CD4-positive, alpha-beta T cell (primary cell): ENCODE data around the gene IL15RA. TPM values are rescaled to one million over a fixed set of nuclear protein-coding genes. Genes with fewer than 3 reads are reported as not detected.

ENCODE experiments used
- ATAC-seq: fragments of 200-7000 bp; cut with Tn5 transposase; one replicate; pipeline ENCODE4 v1.10.0; 2022; ENCODE audit warnings: mild to moderate bottlenecking; ENCODE audit not compliant: poor library complexity
- CTCF ChIA-PET: fragments of 350-600 bp; sonication (Branson Sonifier 250); formaldehyde crosslinking; loops from one replicate; lab custom pipeline; 2021; ENCODE audit warnings: antibody characterized with exemption, inconsistent platforms; lab: Charles Lee
- POLR2A ChIA-PET: fragments of 350-600 bp; sonication (Branson Sonifier 250); formaldehyde crosslinking; loops from one replicate; lab custom pipeline; 2021; ENCODE audit warnings: antibody characterized with exemption, inconsistent platforms; lab: Charles Lee
- DNase-seq, 14 experiments: peaks; one replicate each; pipeline ENCODE4 v3.0.0-alpha.2; 2013 to 2020; ENCODE audit warnings: mixed read lengths in 2 of 14
- H3K27ac ChIP-seq, 2 donors: one replicate each; pipeline versions ENCODE4 v1.5.1 to v1.7.0; 2013; ENCODE audit warnings: low read length in 2 of 2, low read depth in 1 of 2, mild to moderate bottlenecking in 1 of 2
- H3K27me3 ChIP-seq, 2 experiments: 1 replicate in 1 of 2; 2 replicates in 1 of 2; pipeline versions ENCODE4 v1.6.1 to v1.7.0; 2013; ENCODE audit warnings: low read length in 2 of 2, control low read depth in 1 of 2, mild to moderate bottlenecking in 1 of 2, moderate library complexity in 1 of 2; ENCODE audit not compliant: insufficient read depth in 2 of 2, control insufficient read depth in 1 of 2
- H3K36me3 ChIP-seq: one replicate; pipeline ENCODE4 v1.6.1; 2013; ENCODE audit warnings: low read length, control low read depth; ENCODE audit not compliant: insufficient read depth
- H3K4me1 ChIP-seq: one replicate; pipeline ENCODE4 v1.6.1; 2013; ENCODE audit warnings: low read length, control low read depth; ENCODE audit not compliant: insufficient read depth
- H3K4me3 ChIP-seq: one replicate; pipeline ENCODE4 v1.5.1; 2013; ENCODE audit warnings: mild to moderate bottlenecking, low read length, moderate library complexity
- H3K9me3 ChIP-seq, 2 experiments: 1 replicate in 1 of 2; 2 replicates in 1 of 2; pipeline versions ENCODE4 v1.6.1 to v1.7.0; 2013; ENCODE audit warnings: low read length in 2 of 2, mild to moderate bottlenecking in 2 of 2, control low read depth in 1 of 2, moderate library complexity in 1 of 2; ENCODE audit not compliant: control insufficient read depth in 1 of 2, insufficient read depth in 1 of 2
- H3K27ac Mint-ChIP-seq: one replicate; pipeline ENCODE4 v1.8.0; 2020; ENCODE audit warnings: mixed read lengths
- H3K27me3 Mint-ChIP-seq: one replicate; pipeline ENCODE4 v1.8.0; 2021; ENCODE audit warnings: mixed read lengths
- H3K36me3 Mint-ChIP-seq: one replicate; pipeline ENCODE4 v1.8.0; 2021; ENCODE audit warnings: low read depth, mixed read lengths
- H3K4me1 Mint-ChIP-seq: one replicate; pipeline ENCODE4 v1.8.0; 2021; ENCODE audit warnings: low read depth, mixed read lengths
- H3K4me3 Mint-ChIP-seq: one replicate; pipeline ENCODE4 v1.8.0; 2020; ENCODE audit warnings: mild to moderate bottlenecking, mixed read lengths
- H3K9me3 Mint-ChIP-seq: one replicate; pipeline ENCODE4 v1.8.0; 2020; ENCODE audit warnings: mixed read lengths
- CTCF ChIP-seq: fragments of 200-600 bp; IDR thresholded peaks from one replicate; pipeline ENCODE4 v1.8.0; 2022; ENCODE audit warnings: antibody characterized with exemption, mild to moderate bottlenecking
- intact Hi-C, 2 experiments: fragments of 100-400 bp; cut with DNase I in 1 of 2; cut with micrococcal nuclease in 1 of 2; formaldehyde crosslinking; loops; one replicate each; pipeline versions ENCODE4 v1.15.1 to v1.9.0; 2023 to 2025; cut with DNase I, micrococcal nuclease
- total RNA-seq, 174 experiments: library from RNA in 2 of 174; stranded (reverse) in 2 of 174; gene quantifications; one replicate each; pipeline ENCODE4 v1.2.3 and lab custom pipeline; 2021 to 2026

Gene IL15RA
- total RNA-seq, 2 experiments from 2014 or later: 4.4 TPM

GRCh38 chr10:5937016-5937415 lies 40.3 kb downstream of the IL15RA start:
- no peaks in the 10 kb centered on the region for H3K9me3 Mint-ChIP-seq
- TF ChIP-seq CTCF: no peak
- POLR2A ChIA-PET: no interaction called here

GRCh38 chr10:5935628-5936027 lies 41.7 kb downstream of the IL15RA start:
- ChIA-PET CTCF (interaction anchor here (1.2 kb wide), 1 partner anchor 9 kb away, joined by 3 read pairs; no protein-coding TSS in a partner anchor), POLR2A (no interaction called here)
- intact Hi-C loops: no loop called here
- Mint-ChIP-seq H3K4me1 (no peaks in the 10 kb centered on the region), H3K27ac (no peak overlapping the region), H3K36me3 (peaks cover 59% of the 10 kb centered on the region), H3K4me3 (no peak overlapping the region), H3K27me3 (no peaks in the 10 kb centered on the region), H3K9me3 (no peaks in the 10 kb centered on the region)
- no peak for TF ChIP-seq CTCF
- Histone ChIP-seq H3K36me3 (peaks cover 43% of the 10 kb centered on the region), H3K27ac (no peak overlapping the region), H3K4me1 (no peaks in the 10 kb centered on the region), H3K27me3 (no peaks in the 10 kb centered on the region), H3K9me3 (no peaks in the 10 kb centered on the region), H3K4me3 (no peak overlapping the region)
- DNase-seq (no peak), ATAC-seq (no peak)

More at GRCh38 chr10:5937016-5937415, 40.3 kb downstream of the IL15RA start:
- Mint-ChIP-seq H3K27ac (no peak overlapping the region), H3K4me1 (no peaks in the 10 kb centered on the region), H3K36me3 (peaks cover 45% of the 10 kb centered on the region), H3K27me3 (no peaks in the 10 kb centered on the region), H3K4me3 (no peak overlapping the region)
- CTCF ChIA-PET: interaction anchor here (0.6 to 1.2 kb wide), 2 partner anchors 8 to 21 kb away, joined by 3 read pairs; no protein-coding TSS in a partner anchor
- H3K4me3 ChIP-seq: no peak overlapping the region
- H3K27ac ChIP-seq: no peak overlapping the region
- intact Hi-C loops: no loop called here
- DNase-seq (no peak), ATAC-seq (no peak)
- H3K4me1 ChIP-seq: no peaks in the 10 kb centered on the region
- H3K27me3 ChIP-seq: no peaks in the 10 kb centered on the region
- peaks cover 37% of the 10 kb centered on the region for H3K36me3 ChIP-seq
- no peaks in the 10 kb centered on the region for H3K9me3 ChIP-seq

- DNase-seq (no peak), ATAC-seq (no peak)
- intact Hi-C loops: no loop called here
- ChIA-PET POLR2A (no interaction called here), CTCF (no interaction called here)
- H3K9me3 Mint-ChIP-seq: no peaks in the 10 kb centered on the region
- Histone ChIP-seq H3K4me1 (no peaks in the 10 kb centered on the region), H3K36me3 (peaks cover 57% of the 10 kb centered on the region), H3K9me3 (no peaks in the 10 kb centered on the region), H3K4me3 (no peak overlapping the region), H3K27me3 (no peaks in the 10 kb centered on the region), H3K27ac (no peak overlapping the region)
- no peaks in the 10 kb centered on the region for H3K27me3 Mint-ChIP-seq
- H3K4me1 Mint-ChIP-seq: no peaks in the 10 kb centered on the region
- H3K36me3 Mint-ChIP-seq: peaks cover 75% of the 10 kb centered on the region
- H3K27ac Mint-ChIP-seq: no peak overlapping the region
- no peak overlapping the region for H3K4me3 Mint-ChIP-seq
- no peak for TF ChIP-seq CTCF
These were observed 43.3 kb downstream of the IL15RA start for GRCh38 chr10:5933909-5934546.
